Stimulated activated CD8-positive, alpha-beta memory T cell treated with anti-CD3 and anti-CD28 coated beads, Interleukin-12 subunit alpha, Interleukin-12 subunit beta, amount 100 ng/mL, for 4 hours (primary cell): Measurements from ENCODE around the gene SLC35A4.
"Not testable (repeated sequence)": the region's sequence is repeated elsewhere in the genome, so short reads cannot be mapped to it uniquely, and the experiment has no call there.

Source experiments
- DNase-seq: peaks from one replicate; pipeline ENCODE4 v3.0.0-alpha.2; 2020; ENCODE audit warnings: low read depth

Gene SLC35A4

DNA sequence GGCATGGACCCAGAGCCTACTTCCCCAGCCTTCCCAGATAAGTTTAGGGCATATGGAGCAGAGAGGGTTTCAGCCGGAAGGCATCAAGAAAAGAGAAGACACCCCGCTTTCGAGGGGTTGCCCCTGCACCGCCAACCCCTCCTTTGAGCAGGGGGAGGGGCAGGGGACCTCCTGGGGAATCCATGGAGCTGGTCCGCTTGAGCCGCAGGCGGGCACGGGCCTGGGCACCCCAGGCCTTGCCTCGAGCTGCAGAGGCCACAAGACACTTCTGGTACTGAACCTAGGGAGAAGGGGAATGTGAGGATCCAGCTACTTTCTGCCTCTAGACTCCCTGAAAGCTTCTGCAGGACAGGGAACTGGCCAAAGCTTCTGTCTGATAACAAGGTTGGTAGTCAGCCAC lies 6.1 kb upstream of the SLC35A4 start:
- no peak for DNase-seq

DNA sequence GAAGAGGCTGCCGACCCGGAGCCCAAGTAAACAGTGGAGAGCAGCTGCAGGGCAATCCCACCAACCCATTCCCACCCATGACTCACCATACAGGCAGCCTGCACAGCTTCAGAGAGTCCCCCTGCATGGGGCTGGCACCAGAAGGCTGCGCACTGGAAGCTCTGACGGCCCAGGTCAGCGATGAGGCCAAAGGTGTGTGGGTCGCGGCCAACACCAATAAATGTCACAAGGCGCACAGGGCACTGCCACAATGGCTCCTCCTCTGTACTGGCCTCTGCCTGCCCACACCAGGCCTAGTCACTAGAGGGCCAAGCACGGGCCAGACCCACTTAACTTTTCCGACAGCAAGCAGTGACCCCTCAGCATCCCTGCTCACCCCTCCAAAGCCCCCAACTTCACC lies 4.4 kb upstream of the SLC35A4 start:
- DNase-seq: no peak

GRCh38 chr5:140561753-140562523 lies 2.7 kb upstream of the SLC35A4 start:
- no peak for DNase-seq

GRCh38 chr5:140563596-140563995 lies 1.0 kb upstream of the SLC35A4 start:
- DNase-seq: no peak

- DNase-seq: no peak
Observed at GRCh38 chr5:140565024-140565779, 574 bp downstream of the SLC35A4 start.

DNA sequence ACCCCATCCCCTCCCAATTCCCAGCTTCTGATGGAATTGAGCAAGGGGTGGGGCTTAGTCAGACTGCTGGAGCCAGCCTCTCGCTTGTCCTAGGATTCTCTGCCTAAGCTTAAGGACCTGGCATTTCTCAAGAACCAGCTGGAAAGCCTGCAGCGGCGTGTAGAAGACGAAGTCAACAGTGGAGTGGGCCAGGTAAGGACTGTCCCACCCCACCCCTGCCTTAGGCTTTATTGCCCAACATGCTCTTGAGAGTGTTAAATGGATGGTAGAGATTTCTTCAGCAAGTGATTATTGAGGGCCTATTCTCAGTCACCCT lies 1.1 kb downstream of the SLC35A4 start:
- no peak for DNase-seq

- no peak for DNase-seq
Observed at GRCh38 chr5:140566665-140567064, 2.0 kb downstream of the SLC35A4 start.

DNA sequence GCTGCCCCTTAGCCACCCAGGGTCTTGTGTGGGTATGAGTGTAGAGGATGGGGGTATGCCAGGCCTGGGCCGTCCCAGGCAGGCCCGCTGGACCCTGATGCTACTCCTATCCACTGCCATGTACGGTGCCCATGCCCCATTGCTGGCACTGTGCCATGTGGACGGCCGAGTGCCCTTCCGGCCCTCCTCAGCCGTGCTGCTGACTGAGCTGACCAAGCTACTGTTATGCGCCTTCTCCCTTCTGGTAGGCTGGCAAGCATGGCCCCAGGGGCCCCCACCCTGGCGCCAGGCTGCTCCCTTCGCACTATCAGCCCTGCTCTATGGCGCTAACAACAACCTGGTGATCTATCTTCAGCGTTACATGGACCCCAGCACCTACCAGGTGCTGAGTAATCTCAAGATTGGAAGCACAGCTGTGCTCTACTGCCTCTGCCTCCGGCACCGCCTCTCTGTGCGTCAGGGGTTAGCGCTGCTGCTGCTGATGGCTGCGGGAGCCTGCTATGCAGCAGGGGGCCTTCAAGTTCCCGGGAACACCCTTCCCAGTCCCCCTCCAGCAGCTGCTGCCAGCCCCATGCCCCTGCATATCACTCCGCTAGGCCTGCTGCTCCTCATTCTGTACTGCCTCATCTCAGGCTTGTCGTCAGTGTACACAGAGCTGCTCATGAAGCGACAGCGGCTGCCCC lies 2.6 kb downstream of the SLC35A4 start:
- DNase-seq: no peak

GRCh38 chr5:140567871-140568270 lies 3.2 kb downstream of the SLC35A4 start:
- no peak for DNase-seq

DNA sequence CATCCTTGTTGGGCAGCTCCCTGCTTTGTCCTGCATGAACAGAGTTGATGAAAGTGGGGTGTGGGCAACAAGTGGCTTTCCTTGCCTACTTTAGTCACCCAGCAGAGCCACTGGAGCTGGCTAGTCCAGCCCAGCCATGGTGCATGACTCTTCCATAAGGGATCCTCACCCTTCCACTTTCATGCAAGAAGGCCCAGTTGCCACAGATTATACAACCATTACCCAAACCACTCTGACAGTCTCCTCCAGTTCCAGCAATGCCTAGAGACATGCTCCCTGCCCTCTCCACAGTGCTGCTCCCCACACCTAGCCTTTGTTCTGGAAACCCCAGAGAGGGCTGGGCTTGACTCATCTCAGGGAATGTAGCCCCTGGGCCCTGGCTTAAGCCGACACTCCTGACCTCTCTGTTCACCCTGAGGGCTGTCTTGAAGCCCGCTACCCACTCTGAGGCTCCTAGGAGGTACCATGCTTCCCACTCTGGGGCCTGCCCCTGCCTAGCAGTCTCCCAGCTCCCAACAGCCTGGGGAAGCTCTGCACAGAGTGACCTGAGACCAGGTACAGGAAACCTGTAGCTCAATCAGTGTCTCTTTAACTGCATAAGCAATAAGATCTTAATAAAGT lies 3.9 kb downstream of the SLC35A4 start:
- DNase-seq: no peak

GRCh38 chr5:140569197-140569596 lies 4.6 kb downstream of the SLC35A4 start:
- no peak for DNase-seq

DNA sequence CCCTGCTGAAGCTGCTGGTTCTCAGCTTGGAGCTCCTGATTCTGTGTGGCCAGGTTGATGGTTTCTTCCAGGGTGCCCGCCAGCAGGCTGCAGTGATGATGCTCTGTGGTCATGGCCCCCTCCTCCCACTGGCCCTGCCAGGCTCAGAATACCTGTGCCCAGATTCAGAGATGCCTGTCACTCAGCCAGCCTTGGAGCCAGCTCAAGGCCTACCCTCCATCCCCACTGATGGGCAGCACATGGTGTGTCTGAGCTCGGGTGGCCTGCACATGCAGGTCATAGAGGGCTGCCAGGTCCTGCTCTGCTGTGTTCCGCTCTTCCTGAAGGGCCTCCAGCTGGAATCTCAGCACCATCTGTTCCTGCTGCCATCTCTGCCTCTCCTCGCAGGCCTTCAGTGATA lies 5.4 kb downstream of the SLC35A4 start:
- DNase-seq: no peak

DNA sequence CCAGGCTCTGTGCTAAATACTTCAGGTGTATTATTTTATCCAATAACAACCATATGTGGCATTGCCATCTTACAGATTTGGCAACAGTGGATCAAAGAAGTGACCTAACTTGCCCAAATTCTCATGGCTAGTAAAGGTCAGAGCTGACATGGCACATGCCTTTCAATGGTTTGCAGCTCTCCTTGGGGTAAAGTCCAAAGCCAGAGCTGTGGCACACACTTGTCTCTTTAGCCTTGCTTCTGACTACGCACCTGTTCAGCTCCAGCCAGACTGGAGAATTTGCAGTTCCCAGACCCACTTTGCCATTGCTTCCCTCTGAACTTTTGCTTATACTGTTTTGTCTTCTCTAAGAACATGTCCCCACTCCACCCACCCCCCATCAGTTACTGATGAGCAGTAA lies 5.9 kb downstream of the SLC35A4 start:
- no peak for DNase-seq

- DNase-seq: no peak
Observed at GRCh38 chr5:140571105-140571504, 6.5 kb downstream of the SLC35A4 start.

GRCh38 chr5:140573683-140574082 lies 9.1 kb downstream of the SLC35A4 start:
- no peak for DNase-seq

DNA sequence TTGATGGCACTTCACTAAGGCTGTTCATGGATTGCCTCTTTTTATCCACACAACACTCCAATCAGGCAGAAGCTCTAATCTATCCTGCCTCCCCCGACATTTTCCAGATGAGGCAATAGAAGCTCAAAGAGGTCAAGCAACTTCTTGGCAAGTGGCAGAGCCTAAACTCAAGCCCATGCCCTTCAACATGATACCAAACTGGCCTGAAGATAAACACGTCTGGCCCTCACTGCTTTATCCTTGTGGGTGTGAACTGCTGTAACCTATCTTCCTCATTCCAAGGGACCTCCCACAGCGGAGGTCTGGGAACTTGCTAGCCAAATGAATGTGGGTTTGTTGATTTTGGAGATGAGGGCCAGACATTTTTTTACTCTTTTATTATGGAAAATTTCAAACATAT lies 9.5 kb downstream of the SLC35A4 start:
- no peak for DNase-seq

DNA sequence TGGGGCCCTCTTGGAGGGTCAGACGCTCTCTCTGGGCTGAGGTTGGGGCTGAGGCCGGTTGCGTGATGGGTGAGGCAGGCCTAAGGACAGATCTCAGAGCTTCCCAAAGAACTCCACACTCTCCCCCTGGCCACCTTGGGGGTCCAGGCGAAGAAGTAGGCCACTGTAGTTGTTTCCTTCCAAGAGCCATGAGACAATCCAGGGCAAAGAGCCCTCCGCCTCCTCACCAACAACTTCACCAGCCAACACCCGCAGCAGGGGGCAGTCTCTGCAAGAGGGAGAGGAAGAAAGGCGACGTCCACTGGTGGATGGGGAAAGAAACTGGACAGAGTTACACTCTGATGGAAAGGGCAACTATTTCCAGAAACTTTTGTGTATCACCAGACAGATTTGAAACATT lies 10.7 kb downstream of the SLC35A4 start:
- DNase-seq: no peak

- DNase-seq: no peak
Observed at GRCh38 chr5:140576776-140577201, 12.2 kb downstream of the SLC35A4 start.

DNA sequence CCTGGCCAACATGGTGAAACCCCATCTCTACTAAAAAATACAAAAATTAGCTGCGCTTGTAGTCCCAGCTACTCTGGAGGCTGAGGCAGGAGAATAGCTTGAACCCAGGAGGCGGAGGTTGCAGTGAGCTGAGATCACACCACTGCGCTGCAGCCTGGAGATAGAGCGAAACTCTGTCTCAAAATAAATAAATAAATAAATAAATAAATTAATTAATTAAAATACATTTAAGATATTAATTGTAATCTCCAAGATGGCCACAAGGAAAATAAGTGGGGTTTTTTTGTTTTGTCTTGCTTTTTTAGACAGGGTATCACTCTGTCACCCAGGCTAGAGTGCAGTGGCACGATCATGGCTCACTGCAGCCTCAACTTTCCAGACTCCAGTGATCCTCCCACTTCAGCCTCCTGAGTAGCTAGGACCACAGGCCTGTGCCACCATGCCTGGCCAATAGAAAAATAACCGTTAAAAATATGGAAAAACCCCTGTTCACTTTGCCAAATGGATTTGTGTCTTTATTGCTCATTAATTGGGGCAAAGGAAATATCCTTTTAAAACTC lies 14.6 kb downstream of the SLC35A4 start:
- not testable (repeated sequence) for DNase-seq

GRCh38 chr5:140587495-140587894 lies 22.9 kb downstream of the SLC35A4 start:
- no peak for DNase-seq

- no peak for DNase-seq
Observed at GRCh38 chr5:140588311-140589070, 23.9 kb downstream of the SLC35A4 start.

DNA sequence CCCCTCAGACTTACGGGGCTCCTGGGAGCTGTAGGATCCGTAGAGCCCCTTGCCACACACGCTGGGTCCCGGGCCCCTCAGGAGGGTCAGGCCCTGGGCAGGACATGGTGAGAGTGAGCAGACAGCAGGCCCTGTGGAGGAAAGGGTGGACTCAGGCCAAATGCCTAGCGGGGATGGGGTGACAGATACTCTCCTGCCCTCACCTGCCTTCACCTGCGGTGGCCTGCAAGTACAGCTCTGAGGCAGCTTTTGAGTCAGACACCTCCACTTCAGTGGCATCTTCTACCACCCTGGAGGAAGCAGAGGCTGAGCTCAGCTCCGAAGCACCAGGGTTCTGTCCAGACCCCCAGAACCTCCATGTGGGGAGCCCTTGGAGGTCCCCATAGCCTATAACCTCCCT lies 26.2 kb downstream of the SLC35A4 start:
- no peak for DNase-seq
